Kidney epithelial cell (primary cell): ENCODE measurements around the gene TAS1R3. TPM values are rescaled to one million over a fixed set of nuclear protein-coding genes. Genes with fewer than 3 reads are reported as not detected.

Experiments
- DNase-seq: peaks from one replicate; pipeline ENCODE4 v3.0.0-alpha.2; 2010; ENCODE audit warnings: low read depth
- H3K27me3 ChIP-seq: 2 replicates; pipeline ENCODE4 v1.6.0; 2011; ENCODE audit warnings: low read length; ENCODE audit not compliant: control insufficient read depth, insufficient read depth
- H3K36me3 ChIP-seq: 2 replicates; pipeline ENCODE4 v1.5.1; 2011; ENCODE audit warnings: low read length; ENCODE audit not compliant: control insufficient read depth, insufficient read depth
- H3K4me3 ChIP-seq: 2 replicates; pipeline ENCODE4 v1.5.1; 2011; ENCODE audit warnings: low read depth, mild to moderate bottlenecking, control low read depth, low read length
- total RNA-seq: library from RNA; depleted of rRNA; stranded (reverse); fragments of >200 nt; gene quantifications from 2 replicates; pipeline ENCODE4 v1.2.3, GENCODE V29; 2015
- TF ChIP-seq, protein P1 (sequence below): IDR thresholded peaks from 2 replicates; pipeline ENCODE4 v1.5.1; 2011; ENCODE audit warnings: mild to moderate bottlenecking, moderate library complexity, low read length, control low read depth, inconsistent platforms; ENCODE audit not compliant: insufficient read depth, poor library complexity, severe bottlenecking

Gene TAS1R3
- total RNA-seq, 1 donor from 2014 or later: 0.08 TPM

DNA sequence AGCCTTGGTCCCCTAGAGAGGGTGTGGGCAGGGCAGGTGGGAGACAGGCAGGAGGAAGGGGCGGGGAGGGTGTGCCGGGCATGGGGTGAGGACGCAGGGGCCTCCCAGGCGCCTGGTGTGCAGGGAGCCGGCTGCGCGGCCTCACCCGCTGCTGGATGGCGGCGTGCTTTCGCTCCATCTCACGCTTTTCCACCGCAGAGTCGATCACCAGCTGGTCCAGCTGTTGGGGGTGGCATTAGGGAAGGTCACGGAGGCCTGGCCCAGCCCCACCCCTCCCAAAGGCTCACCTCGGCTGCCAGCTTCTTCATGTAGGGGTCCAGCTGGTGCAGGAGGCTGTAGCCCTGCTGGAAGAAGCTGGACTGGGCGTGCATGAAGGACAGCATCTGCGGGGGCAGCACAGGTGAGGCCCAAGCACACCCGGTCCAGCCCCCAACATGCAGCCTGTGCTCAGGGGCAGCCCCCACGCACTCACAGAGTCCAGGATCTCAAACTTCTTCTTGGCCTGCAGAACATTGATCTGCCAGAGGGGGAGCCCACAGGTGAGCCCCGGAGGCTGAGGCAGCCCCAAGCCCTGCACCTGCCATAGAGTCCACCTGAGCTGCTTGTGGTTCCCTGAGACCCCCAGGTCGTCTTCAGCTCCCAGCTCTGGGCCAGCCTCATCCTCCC is 31.3 kb upstream of the TAS1R3 start:
- Histone ChIP-seq H3K27me3 (no peaks in the 10 kb centered on the region), H3K36me3 (no peaks in the 10 kb centered on the region), H3K4me3 (no peak overlapping the region)
- TF ChIP-seq, protein P1, sequence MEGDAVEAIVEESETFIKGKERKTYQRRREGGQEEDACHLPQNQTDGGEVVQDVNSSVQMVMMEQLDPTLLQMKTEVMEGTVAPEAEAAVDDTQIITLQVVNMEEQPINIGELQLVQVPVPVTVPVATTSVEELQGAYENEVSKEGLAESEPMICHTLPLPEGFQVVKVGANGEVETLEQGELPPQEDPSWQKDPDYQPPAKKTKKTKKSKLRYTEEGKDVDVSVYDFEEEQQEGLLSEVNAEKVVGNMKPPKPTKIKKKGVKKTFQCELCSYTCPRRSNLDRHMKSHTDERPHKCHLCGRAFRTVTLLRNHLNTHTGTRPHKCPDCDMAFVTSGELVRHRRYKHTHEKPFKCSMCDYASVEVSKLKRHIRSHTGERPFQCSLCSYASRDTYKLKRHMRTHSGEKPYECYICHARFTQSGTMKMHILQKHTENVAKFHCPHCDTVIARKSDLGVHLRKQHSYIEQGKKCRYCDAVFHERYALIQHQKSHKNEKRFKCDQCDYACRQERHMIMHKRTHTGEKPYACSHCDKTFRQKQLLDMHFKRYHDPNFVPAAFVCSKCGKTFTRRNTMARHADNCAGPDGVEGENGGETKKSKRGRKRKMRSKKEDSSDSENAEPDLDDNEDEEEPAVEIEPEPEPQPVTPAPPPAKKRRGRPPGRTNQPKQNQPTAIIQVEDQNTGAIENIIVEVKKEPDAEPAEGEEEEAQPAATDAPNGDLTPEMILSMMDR: peak; percentile 45
- DNase-seq: no peak

DNA sequence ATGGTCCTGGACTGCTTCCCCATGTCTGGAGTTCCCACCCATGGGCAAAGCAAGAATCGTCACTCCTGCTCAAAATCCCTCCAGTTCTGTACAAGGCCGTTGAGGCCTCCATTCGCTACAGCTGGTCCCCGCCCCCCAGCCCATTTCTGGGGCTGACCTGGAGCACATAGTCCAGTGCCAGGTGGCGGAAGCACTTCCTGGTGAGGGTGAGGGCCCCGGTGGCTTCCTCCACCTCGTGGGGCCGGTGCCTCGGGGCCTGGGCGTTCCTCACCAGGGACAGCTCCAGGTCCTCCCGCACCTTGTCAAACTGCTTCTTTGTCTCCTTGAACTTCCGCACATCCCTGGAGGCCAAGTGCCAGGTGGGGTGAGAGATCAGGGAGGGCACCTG is 30.7 kb upstream of the TAS1R3 start:
- Histone ChIP-seq H3K4me3 (no peak overlapping the region), H3K36me3 (no peaks in the 10 kb centered on the region), H3K27me3 (no peaks in the 10 kb centered on the region)
- TF ChIP-seq, protein P1: no peak
- DNase-seq: no peak

DNA sequence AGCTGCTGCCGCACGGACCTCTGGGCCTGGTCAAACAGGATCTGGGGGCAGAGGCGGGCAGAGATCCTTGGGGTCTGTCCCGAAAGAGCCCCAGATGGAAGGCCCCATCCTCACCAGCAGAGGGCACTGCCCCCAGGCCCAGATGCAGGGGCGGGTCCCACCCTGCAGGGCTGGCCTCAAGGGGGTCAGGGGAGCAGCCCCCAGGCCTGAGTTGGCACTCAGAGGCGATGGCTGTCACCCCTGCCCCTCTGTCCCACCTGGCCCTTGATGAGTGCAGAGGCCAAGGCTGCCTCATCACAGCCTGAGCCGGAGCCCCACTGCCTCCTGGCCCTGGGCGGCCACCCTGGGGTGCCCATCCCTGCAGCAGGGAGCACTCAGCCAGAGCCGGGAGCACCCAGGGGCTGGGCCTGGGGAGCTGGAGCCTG is 29.1 kb upstream of the TAS1R3 start:
- Histone ChIP-seq H3K4me3 (no peak overlapping the region), H3K36me3 (no peaks in the 10 kb centered on the region), H3K27me3 (no peaks in the 10 kb centered on the region)
- DNase-seq: no peak
- TF ChIP-seq, protein P1: peak; percentile 51

DNA sequence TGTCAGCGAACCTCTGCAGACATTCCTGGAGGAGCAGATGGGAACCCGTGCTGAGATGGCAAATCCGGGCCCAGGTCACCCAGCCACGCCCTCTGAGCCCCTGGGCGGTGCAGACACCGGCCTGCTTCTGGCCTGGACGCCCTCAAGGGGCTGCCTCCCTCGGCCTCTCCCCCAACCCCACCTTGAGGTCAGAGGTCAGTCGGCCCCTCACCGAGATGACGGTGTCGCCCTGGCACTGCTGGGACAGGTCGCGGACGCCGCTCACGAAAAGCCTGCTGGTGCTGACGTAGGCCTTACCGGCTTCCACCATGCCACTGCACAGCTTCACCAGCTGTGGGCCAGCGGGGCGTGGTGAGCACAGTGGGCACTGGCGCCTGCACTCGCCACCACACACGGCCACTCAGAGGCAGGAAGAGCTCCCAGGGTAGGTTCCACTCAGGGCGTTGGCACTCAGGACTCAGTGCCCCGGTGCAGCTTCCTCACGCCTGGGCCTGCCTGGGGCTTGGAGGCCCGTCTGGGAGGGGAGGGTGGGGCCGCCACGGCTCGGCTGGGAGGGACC is 28.1 kb upstream of the TAS1R3 start:
- TF ChIP-seq, protein P1: no peak
- no peak for DNase-seq

DNA sequence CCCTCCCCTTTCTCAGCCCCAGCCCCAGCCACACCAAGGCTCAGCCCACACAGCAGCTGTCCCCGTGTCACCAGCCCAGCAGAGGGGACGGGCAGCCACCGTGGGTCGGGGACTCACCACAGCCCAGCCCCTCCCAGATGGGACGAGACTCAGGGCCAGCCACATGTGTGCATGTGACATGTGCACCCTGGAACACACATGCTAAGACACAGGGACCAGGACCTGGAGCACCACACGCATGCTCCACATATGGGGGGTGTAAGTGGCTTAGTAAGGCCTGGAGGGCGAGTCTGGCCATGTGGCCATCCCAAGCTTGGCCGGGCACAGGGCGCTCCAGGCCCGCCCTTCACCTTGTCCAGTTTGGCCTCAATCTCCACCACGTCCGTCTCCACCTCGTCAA is 27.3 kb upstream of the TAS1R3 start:
- H3K27me3 ChIP-seq: no peaks in the 10 kb centered on the region

More for the DNA sequence above, 28.1 kb upstream of the TAS1R3 start:
- no peaks in the 10 kb centered on the region for H3K27me3 ChIP-seq
- no peak overlapping the region for H3K4me3 ChIP-seq
- no peaks in the 10 kb centered on the region for H3K36me3 ChIP-seq

More for the DNA sequence above, 27.3 kb upstream of the TAS1R3 start:
- H3K4me3 ChIP-seq: no peak overlapping the region
- H3K36me3 ChIP-seq: no peaks in the 10 kb centered on the region
- TF ChIP-seq, protein P1: no peak
- no peak for DNase-seq
